OCI-LY7 (cell line): Measurements from ENCODE around the gene PDCD1LG2.

Source experiments
- EZH2phosphoT487 ChIP-seq: fragments of 200-600 bp; sonication (generic); IDR thresholded peaks from 2 replicates; pipeline ENCODE4 v1.6.1; 2018; ENCODE audit warnings: low read depth, borderline replicate concordance, mild to moderate bottlenecking, mixed run types, antibody characterized with exemption, low read length, moderate library complexity, mixed read lengths
- TF ChIP-seq, protein P1 (sequence below): fragments of 200-600 bp; sonication (generic); conservative IDR thresholded peaks from 2 replicates; pipeline ENCODE4 v1.5.1; 2014; ENCODE audit warnings: mild to moderate bottlenecking, antibody characterized with exemption, low read length, moderate library complexity, mixed read lengths

DNA sequence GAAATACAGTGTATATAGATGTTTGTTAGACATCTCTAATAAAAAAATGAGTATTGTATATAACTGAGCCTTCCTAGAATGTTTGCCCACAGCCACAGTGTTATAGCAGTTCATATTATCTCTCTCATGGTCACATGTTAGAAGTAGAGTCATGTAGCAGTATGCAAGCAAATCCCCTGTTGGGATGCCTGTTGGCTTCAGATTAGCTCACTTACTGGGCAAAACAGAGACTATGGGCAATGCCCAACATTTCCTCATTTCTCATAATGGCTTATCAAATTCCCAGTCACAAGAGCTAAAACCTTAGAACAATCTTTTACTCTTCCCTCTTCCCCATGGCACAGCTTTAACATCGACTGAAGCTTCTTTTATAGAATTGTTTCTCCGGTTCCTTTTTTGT lies 27.0 kb upstream of the PDCD1LG2 start:
- no peak for TF ChIP-seq EZH2phosphoT487
- TF ChIP-seq, protein P1, sequence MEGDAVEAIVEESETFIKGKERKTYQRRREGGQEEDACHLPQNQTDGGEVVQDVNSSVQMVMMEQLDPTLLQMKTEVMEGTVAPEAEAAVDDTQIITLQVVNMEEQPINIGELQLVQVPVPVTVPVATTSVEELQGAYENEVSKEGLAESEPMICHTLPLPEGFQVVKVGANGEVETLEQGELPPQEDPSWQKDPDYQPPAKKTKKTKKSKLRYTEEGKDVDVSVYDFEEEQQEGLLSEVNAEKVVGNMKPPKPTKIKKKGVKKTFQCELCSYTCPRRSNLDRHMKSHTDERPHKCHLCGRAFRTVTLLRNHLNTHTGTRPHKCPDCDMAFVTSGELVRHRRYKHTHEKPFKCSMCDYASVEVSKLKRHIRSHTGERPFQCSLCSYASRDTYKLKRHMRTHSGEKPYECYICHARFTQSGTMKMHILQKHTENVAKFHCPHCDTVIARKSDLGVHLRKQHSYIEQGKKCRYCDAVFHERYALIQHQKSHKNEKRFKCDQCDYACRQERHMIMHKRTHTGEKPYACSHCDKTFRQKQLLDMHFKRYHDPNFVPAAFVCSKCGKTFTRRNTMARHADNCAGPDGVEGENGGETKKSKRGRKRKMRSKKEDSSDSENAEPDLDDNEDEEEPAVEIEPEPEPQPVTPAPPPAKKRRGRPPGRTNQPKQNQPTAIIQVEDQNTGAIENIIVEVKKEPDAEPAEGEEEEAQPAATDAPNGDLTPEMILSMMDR, result no peak
